ENCODE results near the gene OGDH. TPM values are rescaled to one million over a fixed set of nuclear protein-coding genes. Genes with fewer than 3 reads are reported as not detected.

The OGDH gene
- total and polyA plus RNA-seq, 2 of the 13 experiments (the other 11 are each of a cell fraction or from before 2014, with no cell fraction given): 17.4 to 25.4 TPM

- no peak for TF ChIP-seq GPN1 (CRISPR knock-in tag; IDR thresholded peaks at IDR 0.05; ENCODE audit: borderline replicate concordance)
- no peak for TF ChIP-seq SNAPC4 (CRISPR knock-in tag; IDR thresholded peaks at IDR 0.05)
- no peak for TF ChIP-seq RAD51 (IDR thresholded peaks at IDR 0.05; ENCODE audit: borderline replicate concordance)
- no peak for TF ChIP-seq NPAS2 (CRISPR knock-in tag; IDR thresholded peaks at IDR 0.05; ENCODE audit: borderline replicate concordance)
- no peak for TF ChIP-seq EED (CRISPR knock-in tag; IDR thresholded peaks at IDR 0.05)
- TF ChIP-seq TCF7L2 (IDR thresholded peaks at IDR 0.05; ENCODE audit: low read depth, low read length): no peak
- TF ChIP-seq ZNF614 (CRISPR knock-in tag; IDR thresholded peaks at IDR 0.05; ENCODE audit: borderline replicate concordance): no peak; the same call in 1 of the 2 replicates
- no peak for TF ChIP-seq ZNF180 (CRISPR knock-in tag; IDR thresholded peaks at IDR 0.05; ENCODE audit: borderline replicate concordance, low read depth)
- TF ChIP-seq, protein P1, sequence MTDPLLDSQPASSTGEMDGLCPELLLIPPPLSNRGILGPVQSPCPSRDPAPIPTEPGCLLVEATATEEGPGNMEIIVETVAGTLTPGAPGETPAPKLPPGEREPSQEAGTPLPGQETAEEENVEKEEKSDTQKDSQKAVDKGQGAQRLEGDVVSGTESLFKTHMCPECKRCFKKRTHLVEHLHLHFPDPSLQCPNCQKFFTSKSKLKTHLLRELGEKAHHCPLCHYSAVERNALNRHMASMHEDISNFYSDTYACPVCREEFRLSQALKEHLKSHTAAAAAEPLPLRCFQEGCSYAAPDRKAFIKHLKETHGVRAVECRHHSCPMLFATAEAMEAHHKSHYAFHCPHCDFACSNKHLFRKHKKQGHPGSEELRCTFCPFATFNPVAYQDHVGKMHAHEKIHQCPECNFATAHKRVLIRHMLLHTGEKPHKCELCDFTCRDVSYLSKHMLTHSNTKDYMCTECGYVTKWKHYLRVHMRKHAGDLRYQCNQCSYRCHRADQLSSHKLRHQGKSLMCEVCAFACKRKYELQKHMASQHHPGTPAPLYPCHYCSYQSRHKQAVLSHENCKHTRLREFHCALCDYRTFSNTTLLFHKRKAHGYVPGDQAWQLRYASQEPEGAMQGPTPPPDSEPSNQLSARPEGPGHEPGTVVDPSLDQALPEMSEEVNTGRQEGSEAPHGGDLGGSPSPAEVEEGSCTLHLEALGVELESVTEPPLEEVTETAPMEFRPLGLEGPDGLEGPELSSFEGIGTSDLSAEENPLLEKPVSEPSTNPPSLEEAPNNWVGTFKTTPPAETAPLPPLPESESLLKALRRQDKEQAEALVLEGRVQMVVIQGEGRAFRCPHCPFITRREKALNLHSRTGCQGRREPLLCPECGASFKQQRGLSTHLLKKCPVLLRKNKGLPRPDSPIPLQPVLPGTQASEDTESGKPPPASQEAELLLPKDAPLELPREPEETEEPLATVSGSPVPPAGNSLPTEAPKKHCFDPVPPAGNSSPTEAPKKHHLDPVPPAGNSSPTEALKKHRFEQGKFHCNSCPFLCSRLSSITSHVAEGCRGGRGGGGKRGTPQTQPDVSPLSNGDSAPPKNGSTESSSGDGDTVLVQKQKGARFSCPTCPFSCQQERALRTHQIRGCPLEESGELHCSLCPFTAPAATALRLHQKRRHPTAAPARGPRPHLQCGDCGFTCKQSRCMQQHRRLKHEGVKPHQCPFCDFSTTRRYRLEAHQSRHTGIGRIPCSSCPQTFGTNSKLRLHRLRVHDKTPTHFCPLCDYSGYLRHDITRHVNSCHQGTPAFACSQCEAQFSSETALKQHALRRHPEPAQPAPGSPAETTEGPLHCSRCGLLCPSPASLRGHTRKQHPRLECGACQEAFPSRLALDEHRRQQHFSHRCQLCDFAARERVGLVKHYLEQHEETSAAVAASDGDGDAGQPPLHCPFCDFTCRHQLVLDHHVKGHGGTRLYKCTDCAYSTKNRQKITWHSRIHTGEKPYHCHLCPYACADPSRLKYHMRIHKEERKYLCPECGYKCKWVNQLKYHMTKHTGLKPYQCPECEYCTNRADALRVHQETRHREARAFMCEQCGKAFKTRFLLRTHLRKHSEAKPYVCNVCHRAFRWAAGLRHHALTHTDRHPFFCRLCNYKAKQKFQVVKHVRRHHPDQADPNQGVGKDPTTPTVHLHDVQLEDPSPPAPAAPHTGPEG (CRISPR knock-in tag; IDR thresholded peaks at IDR 0.05): no peak
- no peak for TF ChIP-seq IKZF1 (IDR thresholded peaks at IDR 0.05)
Measured at GRCh38 chr7:44639671-44640321, 33.4 kb downstream of the OGDH start (continued).
